ENCODE data around the gene SH3BGRL2.
"Not testable (repeated sequence)": the region's sequence is repeated elsewhere in the genome, so short reads cannot be mapped to it uniquely, and the experiment has no call there.

The SH3BGRL2 gene

GRCh38 chr6:79704200-79704599 lies 73.1 kb downstream of the SH3BGRL2 start:
- DNase-seq, result no peak

- DNase-seq, result no peak
These were observed 74.4 kb downstream of the SH3BGRL2 start for GRCh38 chr6:79705456-79705995.

GRCh38 chr6:79706527-79706926 lies 75.4 kb downstream of the SH3BGRL2 start:
- no peak for DNase-seq

GRCh38 chr6:79707621-79708020 lies 76.5 kb downstream of the SH3BGRL2 start:
- no peak for DNase-seq

GRCh38 chr6:79708095-79708791 lies 77.1 kb downstream of the SH3BGRL2 start:
- DNase-seq, result no peak

- DNase-seq, result peak in 1 of 2 experiments; percentile 20
These were observed 79.0 kb downstream of the SH3BGRL2 start for GRCh38 chr6:79710127-79710526.

- DNase-seq, result no peak
These were observed 80.0 kb downstream of the SH3BGRL2 start for GRCh38 chr6:79711167-79711566.

- no peak for DNase-seq
These were observed 81.0 kb downstream of the SH3BGRL2 start for GRCh38 chr6:79712144-79712543.

- no peak for DNase-seq
These were observed 81.5 kb downstream of the SH3BGRL2 start for GRCh38 chr6:79712616-79713135.

- DNase-seq, result peak; percentile 33 to 57
These were observed 82.7 kb downstream of the SH3BGRL2 start for GRCh38 chr6:79713701-79714322.

- no peak for DNase-seq
These were observed 86.9 kb downstream of the SH3BGRL2 start for GRCh38 chr6:79717989-79718388.

GRCh38 chr6:79718509-79719247 lies 87.5 kb downstream of the SH3BGRL2 start:
- no peak for DNase-seq

GRCh38 chr6:79719248-79719960 lies 88.3 kb downstream of the SH3BGRL2 start:
- no peak for DNase-seq

GRCh38 chr6:79724816-79725215 lies 93.7 kb downstream of the SH3BGRL2 start:
- DNase-seq, result no peak

GRCh38 chr6:79731471-79731870 lies 100.3 kb downstream of the SH3BGRL2 start:
- DNase-seq, result no peak

- no peak for DNase-seq
These were observed 102.3 kb downstream of the SH3BGRL2 start for GRCh38 chr6:79733388-79733787.

GRCh38 chr6:79734374-79734773 lies 103.2 kb downstream of the SH3BGRL2 start:
- DNase-seq, result no peak

GRCh38 chr6:79735183-79735582 lies 104.1 kb downstream of the SH3BGRL2 start:
- DNase-seq, result no peak

GRCh38 chr6:79737172-79737571 lies 106.0 kb downstream of the SH3BGRL2 start:
- DNase-seq, result peak; percentile 19 to 26

GRCh38 chr6:79742030-79742429 lies 110.9 kb downstream of the SH3BGRL2 start:
- DNase-seq, result no peak

- DNase-seq, result not testable (repeated sequence)
These were observed 114.2 kb downstream of the SH3BGRL2 start for GRCh38 chr6:79745282-79745681.

GRCh38 chr6:79746325-79746724 lies 115.2 kb downstream of the SH3BGRL2 start:
- not testable (repeated sequence) for DNase-seq

- DNase-seq, result no peak
These were observed 119.7 kb downstream of the SH3BGRL2 start for GRCh38 chr6:79750806-79751205.

Data from SHP77 (cell line).